ENCODE data around the gene NUP50.

The NUP50 gene

DNA sequence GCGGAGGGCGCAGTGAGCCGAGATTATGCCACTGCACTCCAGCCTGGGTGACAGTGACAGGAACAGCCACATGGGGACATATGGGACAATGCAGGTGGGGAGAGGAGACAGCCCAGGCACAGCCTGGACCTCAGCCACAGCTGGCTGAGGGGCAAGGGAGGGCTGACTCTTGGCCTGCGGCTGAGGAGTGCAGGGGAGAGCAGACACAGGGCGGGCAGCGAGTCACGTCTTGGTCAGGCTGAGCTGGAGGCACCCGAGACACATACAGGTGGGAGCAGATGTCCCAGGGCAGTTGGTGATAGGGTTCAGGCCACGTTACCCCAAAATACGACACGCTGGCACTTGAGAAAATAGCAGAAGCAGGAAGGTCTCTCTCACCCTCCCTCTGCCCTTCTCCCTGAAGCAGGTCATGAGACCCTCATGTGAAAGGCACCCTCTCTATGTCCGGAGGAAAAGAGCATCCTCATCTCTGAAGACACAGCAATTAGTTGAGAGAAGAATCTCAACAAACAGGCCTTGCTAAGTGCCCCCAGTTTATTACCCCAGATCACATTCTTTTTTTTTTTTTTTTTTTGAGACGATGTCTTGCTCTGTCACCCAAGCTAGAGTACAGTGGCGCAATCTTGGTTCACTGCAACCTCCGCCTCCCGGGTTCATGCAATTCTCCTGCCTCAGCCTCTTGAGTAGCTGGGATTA is 66.4 kb downstream of the NUP50 start:
- no peak for DNase-seq (ENCODE audit: low spot score)

DNA sequence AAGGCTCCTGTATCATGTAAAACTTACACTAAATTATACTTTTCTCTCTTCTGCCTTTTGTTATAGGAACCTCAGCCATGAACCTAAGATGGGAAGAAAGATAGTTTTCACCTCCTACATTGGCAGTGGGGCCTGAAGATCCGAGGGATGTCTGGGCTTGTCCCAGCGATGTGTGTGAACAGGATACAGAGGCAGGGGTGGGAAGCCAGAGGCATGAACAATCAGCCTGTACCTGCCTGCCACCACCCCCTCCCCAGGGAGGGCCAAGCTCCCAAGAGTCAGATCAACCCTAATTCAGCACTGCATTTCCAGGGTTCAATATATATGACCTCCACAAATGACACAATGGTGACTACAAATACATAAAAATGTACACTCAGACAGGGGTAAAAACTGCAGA is 67.6 kb downstream of the NUP50 start:
- no peak for DNase-seq (ENCODE audit: low spot score)

DNA sequence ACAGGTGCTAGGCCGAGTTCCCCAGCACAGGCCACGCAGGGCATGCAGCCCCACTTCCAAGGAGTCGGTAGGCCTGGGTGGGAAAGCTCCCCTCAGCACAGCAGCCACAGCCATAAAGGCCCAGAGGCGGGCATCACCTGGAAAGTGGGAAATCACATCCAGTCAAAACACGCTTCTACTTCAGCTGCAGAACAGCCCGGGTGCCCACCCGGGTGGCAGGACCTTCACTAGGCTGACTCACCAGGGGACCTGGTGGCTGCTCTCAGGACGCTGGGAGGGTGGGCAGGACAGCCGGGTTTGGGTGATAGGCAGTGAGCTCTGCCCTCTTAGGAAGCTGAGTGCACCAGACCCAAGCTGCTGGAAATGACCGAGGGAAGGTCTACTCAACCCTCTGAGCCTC is 69.7 kb downstream of the NUP50 start:
- DNase-seq (ENCODE audit: low spot score): no peak

DNA sequence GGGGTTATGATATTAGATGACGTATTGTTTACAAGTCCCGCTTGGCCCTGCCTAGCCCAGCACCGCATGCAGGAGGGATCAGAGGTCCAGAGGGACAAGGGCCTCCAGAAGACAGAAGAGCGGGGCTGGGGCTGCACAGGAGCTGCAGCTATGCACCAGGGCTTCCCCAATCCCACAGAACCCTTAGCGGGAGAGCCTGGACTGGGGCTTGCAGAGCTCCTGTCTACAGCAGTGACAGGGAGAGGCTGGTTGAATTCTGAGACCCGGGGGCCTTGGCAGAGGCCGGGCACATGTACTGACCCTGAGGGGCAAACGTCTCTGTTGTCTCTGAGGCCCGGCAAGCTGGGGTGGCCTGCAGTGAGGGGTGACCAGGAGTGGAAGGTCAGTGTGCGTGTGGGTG is 70.1 kb downstream of the NUP50 start:
- DNase-seq (ENCODE audit: low spot score): no peak

DNA sequence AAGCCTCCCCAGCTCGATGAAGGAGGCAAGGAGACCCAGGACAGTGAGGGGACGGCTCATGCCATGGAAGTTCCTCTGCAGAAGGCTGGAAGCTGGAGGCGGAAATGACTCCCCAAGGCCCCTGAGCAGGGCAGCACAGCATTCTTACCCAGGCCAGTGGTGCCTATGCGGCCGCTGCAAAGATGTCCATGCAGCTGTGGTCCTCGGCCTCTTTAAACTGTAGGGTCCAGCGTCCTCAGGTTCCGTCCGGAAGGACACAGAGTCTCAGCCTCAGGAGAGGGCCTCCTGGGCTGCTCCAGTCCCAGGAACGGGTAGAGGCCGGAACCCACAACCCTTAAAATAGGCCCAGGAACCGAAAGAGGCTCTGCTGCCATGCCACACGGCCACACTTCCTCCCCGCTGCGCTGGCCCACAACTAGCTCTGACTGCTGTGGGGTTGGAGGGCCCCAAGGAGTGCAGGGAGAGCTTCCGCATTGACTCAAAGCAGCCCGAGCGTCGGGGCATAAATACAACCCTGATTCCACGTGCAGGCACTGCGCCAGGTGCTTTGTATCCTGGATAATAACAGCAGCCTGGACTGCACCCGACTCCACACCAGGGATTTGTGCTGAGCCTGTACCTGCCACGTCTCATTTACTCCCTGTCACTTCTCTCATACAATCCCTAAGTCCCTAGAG is 71.5 kb downstream of the NUP50 start:
- DNase-seq (ENCODE audit: low spot score): no peak

DNA sequence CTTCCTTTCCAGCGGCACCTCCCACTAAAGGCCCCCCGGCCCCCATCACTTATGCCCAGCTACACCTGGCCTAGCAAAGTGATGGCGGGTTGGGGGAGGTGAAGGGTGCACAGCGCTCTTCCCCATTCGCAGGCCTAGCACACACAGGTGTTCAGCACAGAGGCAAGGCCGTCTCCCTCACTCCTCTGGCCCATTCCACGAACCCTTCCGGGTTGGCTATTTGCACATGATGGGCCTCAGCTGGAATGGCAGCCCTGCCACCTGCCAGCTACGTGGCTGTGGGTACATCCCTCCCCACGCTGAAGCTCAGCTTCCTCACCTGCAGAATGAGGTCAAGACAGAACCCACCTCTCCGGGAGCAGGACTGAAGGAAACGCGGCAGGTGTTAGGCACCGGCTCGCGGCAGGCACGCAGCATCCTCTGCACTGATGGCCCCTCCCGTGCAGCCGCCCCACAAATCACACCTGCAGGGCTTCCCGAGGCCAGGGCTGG is 72.2 kb downstream of the NUP50 start:
- DNase-seq (ENCODE audit: low spot score): no peak

GRCh38 chr22:45237065-45237990 is 73.6 kb downstream of the NUP50 start:
- DNase-seq (ENCODE audit: low spot score): no peak

Measured in HuH-7.5 (cell line).